Measurements from ENCODE around the gene COA8.

The COA8 gene

DNA sequence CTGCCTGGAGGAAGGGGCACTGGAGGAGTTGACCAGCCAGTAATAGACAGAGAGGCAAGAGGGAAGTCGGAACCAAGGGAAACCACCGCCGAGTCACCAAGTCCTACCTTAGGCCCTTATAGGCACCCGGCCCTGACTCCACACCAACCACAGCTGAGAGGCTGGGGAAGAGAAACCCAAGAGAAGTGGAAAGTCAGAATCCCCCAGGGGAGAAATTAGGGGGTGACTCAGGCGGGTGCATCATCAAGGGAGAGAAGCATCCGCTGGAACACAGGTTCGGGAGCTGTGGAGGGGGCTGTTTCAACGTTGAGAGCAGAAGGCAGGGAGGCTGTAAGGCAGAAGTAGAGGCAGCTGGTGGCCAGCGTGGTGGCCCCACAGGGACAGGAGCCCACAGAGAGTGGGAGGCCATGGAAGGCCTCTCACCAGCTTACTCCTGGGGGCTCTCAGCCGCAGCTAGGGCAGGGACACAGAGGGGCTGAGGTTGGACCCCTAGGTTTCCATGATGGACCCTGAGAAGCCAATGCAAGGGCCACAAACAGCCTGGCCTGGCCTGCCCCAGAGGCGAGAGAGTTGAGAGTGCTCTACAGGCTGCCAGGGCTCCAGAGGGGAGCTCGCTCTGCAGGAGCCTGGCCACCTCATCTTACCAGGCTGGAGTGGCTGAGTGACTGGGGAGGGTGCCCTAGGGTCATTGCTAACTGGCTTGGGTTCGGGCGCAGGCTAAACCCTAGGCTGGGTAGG lies 35.2 kb upstream of the COA8 start:
- peak overlapping the region; percentile 56 to 93 (median 86); a peak in 19 of 22 replicates for H3K27ac ChIP-seq
- H3K4me1 ChIP-seq, result peaks cover 50 to 65% (median 55%) of the 10 kb centered on the region in 10 experiments
- TF ChIP-seq Cebpa-rat (IDR thresholded peaks at IDR 0.05), result no peak
- H3K9me3 ChIP-seq (replicated peaks in 1 of 11), result 0 out of 22 replicates have a peak, but pooled peaks cover 0 to 9% (median 0%) of the 10 kb centered on the region in 11 experiments
- H3K4me3 ChIP-seq, result peak overlapping the region in 9 of 10 experiments; percentile 6 to 100 (median 97); a peak in 12 of 20 replicates
- peaks cover 5 to 70% (median 34%) of the 10 kb centered on the region in 11 experiments; a peak in 20 of 22 replicates for H4K20me1 ChIP-seq
- peaks cover 17 to 33% (median 24%) of the 10 kb centered on the region in 11 experiments for H3K27me3 ChIP-seq
- H3K4me2 ChIP-seq, result peak overlapping the region; percentile 87 to 99 (median 98)
- peaks cover 0 to 28% (median 26%) of the 10 kb centered on the region in 11 experiments; a peak in 20 of 22 replicates for H3K36me3 ChIP-seq
- H3K9ac ChIP-seq, result peak overlapping the region; percentile 14 to 98 (median 89); a peak in 18 of 22 replicates

DNA sequence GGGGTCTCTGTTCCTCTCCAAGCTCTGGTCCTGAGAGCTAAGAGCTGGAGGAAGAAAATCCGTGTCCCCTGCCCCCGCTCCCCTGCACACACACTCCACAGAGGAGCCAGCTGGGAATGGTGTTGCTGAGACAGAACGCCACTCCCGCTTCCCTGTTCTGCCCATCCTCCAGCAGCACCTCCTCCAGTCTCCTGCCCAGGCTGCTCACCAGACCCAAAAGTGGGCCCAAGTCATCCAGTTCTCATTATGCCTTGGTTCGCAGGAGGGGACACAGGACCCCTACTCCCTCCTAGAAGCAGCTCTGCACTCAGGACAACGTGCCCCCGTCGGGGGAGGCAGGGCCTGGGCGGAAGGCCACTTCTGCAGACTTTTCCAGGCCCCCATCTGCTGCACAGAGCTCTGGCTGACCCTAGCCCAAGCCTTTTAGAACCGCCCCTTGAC lies 34.6 kb upstream of the COA8 start:
- Histone ChIP-seq H3K9ac (peak overlapping the region; percentile 80 to 98 (median 89)), H3K4me1 (peaks cover 49 to 70% (median 53%) of the 10 kb centered on the region in 10 experiments), H3K4me2 (peak overlapping the region; percentile 87 to 99 (median 98)), H3K9me3 (replicated peaks in 1 of 11) (0 out of 22 replicates have a peak, but pooled peaks cover 0 to 4% (median 0%) of the 10 kb centered on the region in 11 experiments), H3K27ac (peak overlapping the region; percentile 71 to 97 (median 86); a peak in 21 of 22 replicates), H3K36me3 (peaks cover 0 to 33% (median 32%) of the 10 kb centered on the region in 11 experiments; a peak in 20 of 22 replicates), H4K20me1 (peaks cover 5 to 70% (median 39%) of the 10 kb centered on the region in 11 experiments; a peak in 20 of 22 replicates), H3K4me3 (peak overlapping the region; percentile 86 to 100 (median 98)), H3K27me3 (peaks cover 12 to 27% (median 18%) of the 10 kb centered on the region in 11 experiments)
- TF ChIP-seq Cebpa-rat (IDR thresholded peaks at IDR 0.05), result no peak

DNA sequence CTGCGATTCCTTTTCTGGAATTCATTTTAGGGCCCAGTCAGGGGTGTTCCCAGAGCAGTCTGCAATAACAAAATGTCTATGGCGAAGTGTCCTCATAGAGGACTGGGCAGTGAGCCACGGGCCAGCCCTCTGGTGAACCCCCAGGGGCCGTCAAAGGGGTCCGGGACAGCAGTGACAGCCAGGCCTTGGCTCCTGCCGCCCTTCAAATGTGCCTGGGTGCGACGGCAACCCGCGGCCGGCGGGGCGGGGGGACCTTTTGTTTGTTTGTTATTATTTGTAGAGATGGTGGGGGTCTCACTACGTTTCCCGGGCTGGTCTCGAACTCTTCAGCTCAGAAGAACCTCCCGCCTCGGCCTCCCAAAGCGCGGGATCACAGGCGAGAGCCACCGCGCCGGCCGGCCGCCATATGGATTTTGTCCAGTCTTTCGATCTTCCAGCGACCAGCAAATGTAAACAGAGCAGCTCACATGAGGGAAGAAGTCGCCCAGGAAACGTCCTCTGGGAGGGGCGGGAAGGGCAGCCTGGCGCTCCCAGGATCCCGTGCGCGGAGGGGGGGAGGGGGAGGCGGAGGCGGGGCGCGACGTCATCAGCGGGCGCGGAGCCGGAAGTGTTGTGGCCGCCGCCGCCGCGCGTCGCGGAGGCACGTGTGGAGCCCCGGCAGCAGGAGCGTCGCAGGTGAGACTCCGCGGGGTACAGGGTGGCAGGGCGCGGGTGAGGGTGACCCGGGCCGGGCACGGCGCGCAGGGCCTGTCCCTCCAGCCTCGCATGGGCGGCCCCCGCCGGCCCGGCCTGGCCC lies 34.0 kb upstream of the COA8 start, which contains the start of gene TRMT61A:
Gene TRMT61A (plus strand): TSS at position 610 of the 796 bp plus-strand sequence. CDS start 783 bp downstream, outside the sequence.
- H4K20me1 ChIP-seq, result peaks cover 5 to 72% (median 45%) of the 10 kb centered on the region in 11 experiments; a peak in 20 of 22 replicates
- TF ChIP-seq Cebpa-rat (IDR thresholded peaks at IDR 0.05), result no peak
- H3K9me3 ChIP-seq (replicated peaks in 1 of 11), result no peaks in the 10 kb centered on the region
- H3K27ac ChIP-seq, result peak within 1 kb of the TSS; percentile 71 to 97 (median 86)
- H3K27me3 ChIP-seq, result peaks cover 5 to 20% (median 12%) of the 10 kb centered on the region in 11 experiments
- peak within 1 kb of the TSS; percentile 80 to 98 (median 89) for H3K9ac ChIP-seq
- peak within 1 kb of the TSS; percentile 91 to 99 (median 98) for H3K4me2 ChIP-seq
- peaks cover 48 to 76% (median 54%) of the 10 kb centered on the region in 10 experiments for H3K4me1 ChIP-seq
- peaks cover 0 to 40% (median 38%) of the 10 kb centered on the region in 11 experiments; a peak in 21 of 22 replicates for H3K36me3 ChIP-seq
- H3K4me3 ChIP-seq, result peak within 1 kb of the TSS; percentile 86 to 100 (median 98)

DNA sequence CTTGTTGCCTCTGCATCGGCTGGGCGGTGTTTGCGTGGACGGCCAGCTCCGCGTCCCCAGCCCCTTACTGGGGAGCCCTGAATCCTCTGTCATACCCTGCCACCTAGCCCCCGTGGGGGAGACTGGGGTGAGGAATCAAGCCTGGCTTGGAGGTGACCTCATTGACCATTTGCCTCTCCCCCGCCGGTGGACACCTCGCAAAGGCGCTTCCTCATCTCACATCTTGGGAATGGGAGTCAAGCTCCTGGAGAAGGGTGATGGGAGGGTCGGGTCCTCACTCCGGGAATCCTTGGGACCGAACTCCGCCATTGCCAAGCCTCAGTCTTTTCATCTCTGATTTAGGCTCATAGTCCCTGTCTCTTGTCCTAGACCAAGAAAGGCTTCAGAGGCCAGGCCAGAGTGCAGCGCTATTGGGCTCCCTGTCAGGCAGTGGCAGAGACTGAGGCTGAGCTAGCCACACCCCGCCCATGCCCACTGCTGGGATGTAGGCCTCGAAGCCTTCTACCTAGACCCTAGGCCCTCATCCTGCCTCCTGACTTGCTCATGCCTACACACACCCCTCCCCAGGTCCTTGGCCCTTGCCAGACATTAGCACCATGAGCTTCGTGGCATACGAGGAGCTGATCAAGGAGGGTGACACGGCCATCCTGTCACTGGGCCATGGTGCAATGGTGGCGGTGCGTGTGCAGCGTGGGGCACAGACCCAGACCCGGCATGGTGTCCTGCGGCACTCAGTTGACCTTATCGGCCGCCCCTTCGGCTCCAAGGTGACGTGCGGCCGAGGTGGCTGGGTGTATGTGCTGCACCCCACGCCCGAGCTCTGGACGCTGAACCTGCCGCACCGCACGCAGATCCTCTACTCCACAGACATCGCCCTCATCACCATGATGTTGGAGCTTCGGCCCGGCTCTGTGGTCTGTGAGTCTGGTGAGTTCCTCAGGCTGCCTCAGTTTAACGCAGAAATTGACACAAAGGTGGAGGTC lies 33.1 kb upstream of the COA8 start:
- H3K36me3 ChIP-seq, result peaks cover 5 to 48% (median 47%) of the 10 kb centered on the region in 11 experiments; a peak in 21 of 22 replicates
- H3K4me3 ChIP-seq, result peak overlapping the region; percentile 86 to 100 (median 98)
- H3K27ac ChIP-seq, result peak overlapping the region; percentile 58 to 97 (median 86); a peak in 21 of 22 replicates
- TF ChIP-seq Cebpa-rat (IDR thresholded peaks at IDR 0.05), result no peak
- peak overlapping the region; percentile 91 to 99 (median 97) for H3K4me2 ChIP-seq
- peaks cover 48 to 80% (median 53%) of the 10 kb centered on the region in 10 experiments for H3K4me1 ChIP-seq
- peak overlapping the region; percentile 80 to 98 (median 89) for H3K9ac ChIP-seq
- peaks cover 5 to 72% (median 53%) of the 10 kb centered on the region in 11 experiments; a peak in 20 of 22 replicates for H4K20me1 ChIP-seq
- peaks cover 0 to 12% (median 3%) of the 10 kb centered on the region in 11 experiments; a peak in 14 of 22 replicates for H3K27me3 ChIP-seq
- H3K9me3 ChIP-seq (replicated peaks in 1 of 11), result no peaks in the 10 kb centered on the region

DNA sequence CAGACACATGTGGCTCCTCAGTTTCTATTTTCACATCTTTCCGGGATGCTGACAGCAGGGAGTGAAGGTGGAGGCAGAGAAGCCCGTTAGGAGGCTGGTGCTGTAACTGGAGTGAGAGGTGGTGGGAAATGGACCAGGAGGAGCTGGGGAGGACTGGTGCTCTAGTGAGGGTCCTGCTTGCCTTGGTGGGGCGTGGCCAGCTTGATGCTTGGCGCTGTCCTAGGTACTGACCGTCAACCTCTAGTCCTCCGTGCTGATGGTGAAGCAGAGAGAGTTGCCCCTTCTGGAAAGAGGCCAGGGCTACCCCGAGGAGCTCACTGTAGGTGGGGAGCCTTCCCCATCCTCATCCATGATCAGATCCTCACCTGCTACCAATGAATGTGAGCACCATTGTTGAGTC lies 32.4 kb upstream of the COA8 start:
- peaks cover 5 to 74% (median 61%) of the 10 kb centered on the region in 11 experiments; a peak in 20 of 22 replicates for H4K20me1 ChIP-seq
- 0 out of 22 replicates have a peak overlapping the region, but pooled peaks of 1 of the 11 experiments have one; percentile 92 for H3K27ac ChIP-seq
- peak overlapping the region in 9 of 10 experiments; percentile 86 to 100 (median 99); a peak in 17 of 20 replicates for H3K4me3 ChIP-seq
- no peak for TF ChIP-seq Cebpa-rat (IDR thresholded peaks at IDR 0.05)
- peaks cover 0 to 9% (median 0%) of the 10 kb centered on the region in 11 experiments; a peak in 1 of 22 replicates for H3K27me3 ChIP-seq
- peak overlapping the region; percentile 91 to 99 (median 97) for H3K4me2 ChIP-seq
- H3K9ac ChIP-seq, result peak overlapping the region in 10 of 11 experiments; percentile 84 to 98 (median 89); a peak in 15 of 22 replicates
- H3K9me3 ChIP-seq (replicated peaks in 1 of 11), result no peaks in the 10 kb centered on the region
- H3K4me1 ChIP-seq, result peaks cover 48 to 80% (median 53%) of the 10 kb centered on the region in 10 experiments
- peaks cover 11 to 56% (median 54%) of the 10 kb centered on the region in 11 experiments; a peak in 21 of 22 replicates for H3K36me3 ChIP-seq

DNA sequence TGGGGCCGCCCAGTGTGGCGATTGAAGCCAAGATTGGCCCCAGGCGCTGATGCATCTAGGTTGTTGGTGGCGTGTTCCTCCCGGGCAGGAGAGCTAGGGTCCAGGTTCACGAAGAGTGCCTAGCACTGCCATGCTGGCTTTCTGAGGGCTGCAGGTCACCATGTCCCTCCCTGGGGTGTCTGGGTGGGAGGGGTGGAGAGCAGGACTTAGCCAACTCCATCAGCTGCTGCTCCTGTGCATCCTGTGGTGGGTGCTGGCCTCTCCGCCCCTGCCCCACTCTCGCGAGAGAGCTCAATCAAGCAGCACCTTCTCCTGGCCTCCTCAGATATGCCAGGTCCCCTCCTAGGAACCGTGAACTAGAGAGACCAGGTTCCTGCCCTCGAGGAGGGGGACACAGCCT lies 31.9 kb upstream of the COA8 start:
- Histone ChIP-seq H3K4me2 (peak overlapping the region; percentile 91 to 99 (median 97); a peak in 21 of 22 replicates), H4K20me1 (peaks cover 5 to 76% (median 65%) of the 10 kb centered on the region in 11 experiments; a peak in 20 of 22 replicates), H3K4me3 (peak overlapping the region in 5 of 10 experiments; percentile 11 to 100 (median 97); a peak in 6 of 20 replicates), H3K27me3 (peaks cover 0 to 7% (median 0%) of the 10 kb centered on the region in 11 experiments; a peak in 1 of 22 replicates), H3K27ac (no peak overlapping the region), H3K36me3 (peaks cover 14 to 60% (median 58%) of the 10 kb centered on the region in 11 experiments; a peak in 21 of 22 replicates), H3K4me1 (peaks cover 48 to 77% (median 52%) of the 10 kb centered on the region in 10 experiments), H3K9ac (peak overlapping the region in 4 of 11 experiments; percentile 89 to 96 (median 94); a peak in 2 of 22 replicates), H3K9me3 (replicated peaks in 1 of 11) (no peaks in the 10 kb centered on the region)
- TF ChIP-seq Cebpa-rat (IDR thresholded peaks at IDR 0.05), result no peak
